RPMI8226 (cell line): Measurements from ENCODE around the gene GMNN.
A peak's percentile ranks its signal among the peaks of the same experiment; 100 is the strongest.
"Not testable (repeated sequence)": the region's sequence is repeated elsewhere in the genome, so short reads cannot be mapped to it uniquely, and the experiment has no call there.

Experiments used
- DNase-seq: peaks from one replicate; pipeline ENCODE4 v3.0.0-alpha.2; 2015

GMNN gene

DNA sequence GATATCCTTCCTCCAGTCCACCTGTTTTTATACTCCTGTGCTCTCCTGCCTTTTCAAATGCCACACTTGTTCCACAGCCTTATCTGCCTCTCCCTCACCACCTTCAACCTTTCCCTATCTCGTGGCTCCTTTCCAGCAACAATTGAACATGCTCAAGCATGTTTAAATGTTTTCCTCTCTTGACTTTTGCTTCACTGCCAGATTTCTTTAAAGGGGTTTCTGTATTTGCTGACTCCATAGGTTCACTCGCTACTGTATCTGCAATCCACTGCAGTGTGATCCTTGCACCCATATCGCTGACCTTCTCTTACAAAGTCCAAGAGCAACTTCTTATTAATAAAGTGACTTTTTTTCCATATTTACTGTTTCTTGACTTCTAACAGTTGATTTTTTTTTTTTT lies 11.2 kb upstream of the GMNN start:
- peak; percentile 23 for DNase-seq

DNA sequence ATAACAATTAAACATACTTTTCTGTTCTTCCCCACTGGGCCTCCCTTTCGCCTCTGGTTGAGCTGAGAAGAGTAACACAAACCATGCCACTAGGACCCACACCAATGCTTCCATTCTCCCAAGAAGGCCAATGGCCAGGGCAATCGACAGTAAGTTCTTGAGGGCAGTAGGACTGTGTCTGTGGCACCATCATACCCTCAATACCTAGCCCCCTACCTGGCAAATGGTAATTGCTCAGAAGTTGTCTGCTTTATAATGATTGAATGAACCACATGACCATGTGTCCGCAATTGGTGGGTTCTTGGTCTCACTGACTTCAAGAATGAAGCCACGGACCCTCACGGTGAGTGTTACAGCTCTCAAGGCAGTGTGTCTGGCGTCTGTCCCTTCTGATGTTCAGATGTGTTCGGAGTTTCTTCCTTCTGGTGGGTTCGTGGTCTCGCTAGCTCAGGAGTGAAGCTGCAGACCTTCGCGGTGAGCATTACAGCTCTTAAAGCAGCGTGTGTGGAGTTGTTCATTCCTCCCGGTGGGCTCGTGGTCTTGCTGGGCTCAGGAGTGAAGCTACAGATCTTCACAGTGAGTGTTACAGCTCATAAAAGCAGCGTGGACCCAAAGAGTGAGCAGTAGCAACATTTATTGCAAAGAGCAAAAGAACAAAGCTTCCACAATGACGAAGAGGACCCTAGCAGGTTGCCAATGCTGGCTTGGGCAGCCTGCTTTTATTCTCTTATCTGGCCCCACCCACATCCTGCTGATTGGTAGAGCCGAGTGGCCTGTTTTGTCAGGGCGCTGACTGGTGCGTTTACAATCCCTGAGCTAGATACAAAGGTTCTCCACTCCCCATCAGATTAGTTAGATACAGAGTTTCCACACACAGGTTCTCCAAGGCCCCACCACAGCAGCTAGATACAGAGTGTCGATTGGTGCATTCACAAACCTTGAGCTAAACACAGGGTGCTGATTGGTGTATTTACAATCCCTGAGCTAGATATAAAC lies 9.6 kb upstream of the GMNN start:
- not testable (repeated sequence) for DNase-seq

DNA sequence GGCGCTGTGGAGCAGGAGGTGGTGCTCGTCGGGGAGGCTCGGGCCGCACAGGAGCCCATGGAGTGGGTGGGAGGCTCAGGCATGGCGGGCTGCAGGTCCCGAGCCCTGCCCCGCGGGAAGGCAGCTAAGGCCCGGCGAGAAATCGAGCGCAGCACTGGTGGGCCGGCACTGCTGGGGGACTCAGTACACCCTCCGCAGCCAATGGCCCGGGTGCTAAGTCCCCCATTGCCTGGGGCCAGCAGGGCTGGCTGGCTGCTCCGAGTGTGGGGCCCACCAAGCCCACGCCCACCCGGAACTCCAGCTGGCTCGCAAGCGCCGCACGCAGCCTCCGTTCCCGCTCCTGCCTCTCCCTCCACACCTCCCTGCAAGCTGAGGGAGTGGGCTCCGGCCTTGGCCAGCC lies 8.8 kb upstream of the GMNN start:
- DNase-seq, result not testable (repeated sequence)

DNA sequence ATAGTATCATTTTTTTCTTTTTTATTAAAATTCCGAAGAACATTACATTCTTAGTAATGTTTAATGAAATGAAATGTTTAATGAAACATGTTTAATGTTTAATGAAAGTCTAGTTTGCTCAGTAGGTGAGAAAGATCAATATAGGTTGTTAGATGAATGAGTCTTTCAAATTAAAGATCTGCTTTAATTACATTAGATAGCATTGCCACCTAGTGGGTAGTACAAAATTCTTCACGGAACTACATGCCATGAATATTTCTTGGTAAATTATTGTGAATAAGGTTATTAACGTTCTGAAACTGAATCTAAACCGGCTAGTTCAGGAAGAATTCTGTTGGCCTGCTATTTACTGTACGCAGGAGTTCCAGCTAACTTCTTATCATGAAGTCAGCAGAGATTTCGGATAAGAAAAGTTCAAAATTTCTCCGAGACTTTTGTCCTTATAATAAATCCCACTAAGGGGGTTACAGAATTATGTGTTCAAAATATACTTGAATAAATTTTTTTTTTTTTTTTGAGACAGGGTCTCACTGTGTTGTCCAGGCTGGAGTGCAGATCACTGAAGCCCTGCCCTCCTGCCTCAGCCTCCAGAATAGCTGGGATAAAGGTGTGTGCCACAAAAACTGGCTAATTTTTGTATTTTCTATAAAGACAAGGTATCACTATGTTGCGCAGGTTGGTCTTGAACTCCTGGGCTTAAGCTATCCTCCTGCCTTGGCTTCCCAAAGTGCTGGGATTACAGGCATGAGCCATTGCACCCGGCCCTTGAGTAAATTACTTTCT lies 7.9 kb upstream of the GMNN start:
- peak; percentile 67 for DNase-seq

DNA sequence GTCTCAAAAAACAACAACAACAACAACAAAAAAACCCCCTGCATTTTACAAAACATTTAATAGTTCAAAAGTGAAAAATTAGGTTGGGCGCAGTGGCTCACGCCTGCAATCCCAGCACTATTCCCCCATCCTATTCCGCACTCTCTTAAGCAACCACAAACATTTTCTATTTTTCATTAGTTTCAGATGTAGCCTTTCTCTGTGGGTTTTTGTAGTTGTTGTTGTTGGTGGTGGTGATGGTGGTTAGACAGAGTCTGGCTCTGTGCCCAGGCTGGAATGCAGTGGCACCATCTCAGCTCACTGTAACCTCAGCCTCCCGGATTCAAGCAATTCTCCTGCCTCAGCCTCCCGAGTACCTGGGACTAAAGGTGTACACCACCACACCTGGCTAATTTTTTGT lies 6.4 kb upstream of the GMNN start:
- peak; percentile 73 for DNase-seq

DNA sequence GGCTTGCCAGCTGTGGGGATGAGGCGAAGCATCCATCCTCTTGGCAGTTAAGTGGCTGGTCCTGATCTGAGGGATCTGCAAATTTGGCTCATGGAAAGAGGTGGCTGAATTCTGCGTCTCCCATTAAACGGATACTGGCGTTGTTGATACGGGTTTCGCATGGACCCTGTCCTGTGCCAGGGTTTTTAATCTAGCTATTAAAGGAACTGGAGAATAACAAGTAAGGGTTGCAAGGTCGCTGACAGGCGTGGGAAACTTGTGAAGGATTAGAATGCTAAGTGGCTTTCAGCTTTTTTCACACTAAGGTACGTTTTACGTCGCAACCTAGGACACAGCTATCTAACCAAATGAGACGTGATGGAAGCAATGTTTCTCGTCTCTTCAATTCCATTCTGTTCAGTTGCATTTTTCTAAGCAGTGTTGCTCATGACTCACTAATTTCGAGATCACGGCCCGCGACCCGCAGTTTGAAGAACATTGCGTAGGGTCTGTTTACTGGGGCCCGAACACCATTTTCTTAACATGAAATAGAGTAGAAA lies 852 bp downstream of the GMNN start:
- peak; percentile 30 for DNase-seq

DNA sequence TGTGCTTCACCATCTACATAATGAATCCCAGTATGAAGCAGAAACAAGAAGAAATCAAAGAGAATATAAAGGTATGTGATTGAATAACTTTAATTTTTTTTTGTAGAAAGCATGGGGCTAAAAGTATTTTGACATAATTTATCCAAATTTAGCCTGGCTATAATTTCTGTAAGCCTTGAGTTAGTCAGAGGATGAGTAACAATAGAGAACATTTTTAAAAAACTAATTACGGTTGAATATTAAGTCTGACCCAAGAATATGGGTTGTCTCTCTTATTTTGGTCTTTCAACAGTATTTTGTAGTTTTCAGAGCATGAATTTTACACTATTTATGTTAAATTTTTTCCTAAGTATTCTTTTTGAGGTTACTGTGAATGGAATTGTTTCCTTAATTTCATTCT lies 2.5 kb downstream of the GMNN start:
- DNase-seq, result no peak

DNA sequence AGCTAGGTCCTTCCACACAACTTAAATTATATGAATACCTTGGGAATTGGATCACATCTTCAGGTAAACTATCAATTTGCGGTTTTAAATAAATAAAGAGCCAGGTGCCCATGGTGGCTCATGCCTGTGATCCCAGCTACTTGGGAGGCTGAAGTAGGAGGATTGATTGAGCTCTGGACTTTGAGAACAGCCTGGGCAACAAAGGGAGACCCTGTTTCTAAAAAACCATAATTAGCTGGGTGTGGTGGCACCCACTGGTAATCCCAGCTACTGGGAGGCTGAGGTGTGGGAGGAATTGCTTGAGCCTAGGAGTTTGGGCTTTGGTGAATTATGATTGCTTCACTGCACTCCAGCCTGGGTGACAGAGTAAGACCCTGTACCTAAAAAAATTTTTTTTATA lies 3.4 kb downstream of the GMNN start:
- DNase-seq, result no peak

DNA sequence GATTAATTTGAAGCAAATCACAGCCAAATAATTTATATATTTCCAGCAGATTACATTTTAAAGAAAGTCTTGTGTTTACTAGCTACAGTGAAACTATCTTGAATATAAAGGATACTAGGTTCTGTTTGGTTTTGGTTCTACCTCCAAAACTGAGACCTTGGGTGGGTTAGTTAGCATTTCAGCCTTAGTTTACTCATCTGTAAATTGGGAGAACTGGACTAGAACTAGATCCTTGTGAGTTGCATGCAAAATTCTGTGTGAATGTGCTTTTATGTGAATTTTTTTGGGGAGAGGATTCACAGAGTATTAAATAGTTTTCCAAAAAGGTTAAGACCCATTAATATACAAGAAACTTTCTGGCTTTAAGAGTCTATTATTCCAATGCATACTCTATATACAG lies 4.1 kb downstream of the GMNN start:
- DNase-seq, result no peak

DNA sequence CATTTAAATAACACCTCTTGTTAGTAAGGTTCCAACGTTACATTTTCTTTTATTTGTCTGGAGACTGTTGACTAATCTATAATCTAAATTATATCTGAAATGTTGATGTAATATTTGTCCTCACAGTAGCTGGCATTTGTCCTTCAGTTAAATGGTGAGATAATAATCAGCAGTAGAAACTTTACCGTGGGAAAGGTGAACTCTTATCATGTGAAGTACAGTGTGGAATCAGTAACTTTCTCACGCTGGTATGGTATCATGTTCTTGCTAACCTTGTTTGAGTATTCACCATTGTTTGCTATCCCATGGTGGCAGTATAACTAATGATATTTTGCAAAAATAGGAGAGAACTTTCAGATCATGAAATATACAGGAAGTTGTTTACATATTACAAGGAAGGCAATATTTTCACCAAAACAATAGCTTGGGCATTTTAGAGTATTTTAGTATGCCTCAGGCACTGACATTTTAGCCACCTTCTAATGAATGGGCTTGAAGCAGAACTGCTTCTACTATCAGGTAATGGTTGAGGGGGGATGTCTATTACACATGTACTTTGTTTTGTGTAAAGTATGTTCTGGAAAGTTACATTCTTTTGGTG lies 4.8 kb downstream of the GMNN start:
- DNase-seq, result no peak

DNA sequence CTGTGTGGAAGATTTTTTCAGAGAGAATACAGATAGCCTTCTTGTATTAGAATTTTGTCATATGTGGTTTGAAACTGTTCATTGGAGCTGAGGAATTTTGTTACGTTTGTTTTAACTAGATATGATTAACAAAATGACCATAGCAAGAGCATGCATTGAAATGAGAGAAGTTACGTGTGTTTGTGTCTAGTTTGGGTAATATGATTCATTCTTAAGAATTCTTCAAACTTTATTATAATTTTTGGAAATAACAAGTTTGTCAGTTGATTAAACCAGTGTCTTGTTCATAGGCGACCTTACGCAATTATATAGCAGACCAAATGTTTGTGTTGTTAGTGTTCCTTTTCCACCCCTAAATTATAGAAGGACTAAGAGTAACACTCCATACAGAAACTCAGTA lies 5.5 kb downstream of the GMNN start:
- no peak for DNase-seq

DNA sequence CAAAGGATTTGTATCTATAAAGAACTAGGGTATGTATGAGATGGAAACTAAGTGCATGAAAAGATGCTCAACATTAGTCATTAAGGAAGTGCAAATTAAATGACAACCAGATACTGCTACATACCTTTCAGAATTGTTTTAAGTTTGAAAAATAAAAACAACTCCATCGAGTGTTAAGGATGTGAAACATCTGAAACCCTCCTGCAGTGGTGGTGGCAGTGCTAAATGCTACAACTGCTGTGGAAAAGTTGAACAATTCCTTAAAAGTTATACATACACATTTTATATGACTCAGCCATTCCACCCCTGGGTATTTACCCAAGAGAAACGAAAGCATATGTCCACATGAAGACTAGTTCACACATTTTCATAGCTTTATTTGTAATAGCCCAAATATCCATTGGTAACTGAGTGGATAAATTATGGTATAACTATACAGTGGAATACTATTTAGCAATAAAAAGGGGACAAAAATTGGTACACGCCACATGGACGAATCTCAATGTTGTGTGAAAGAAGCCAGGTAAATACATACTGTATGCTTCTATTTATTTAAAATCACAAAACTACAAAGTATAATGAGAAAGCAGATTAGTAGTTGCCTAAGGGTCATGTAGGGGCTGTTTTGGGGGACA lies 13.4 kb downstream of the GMNN start:
- DNase-seq, result no peak

DNA sequence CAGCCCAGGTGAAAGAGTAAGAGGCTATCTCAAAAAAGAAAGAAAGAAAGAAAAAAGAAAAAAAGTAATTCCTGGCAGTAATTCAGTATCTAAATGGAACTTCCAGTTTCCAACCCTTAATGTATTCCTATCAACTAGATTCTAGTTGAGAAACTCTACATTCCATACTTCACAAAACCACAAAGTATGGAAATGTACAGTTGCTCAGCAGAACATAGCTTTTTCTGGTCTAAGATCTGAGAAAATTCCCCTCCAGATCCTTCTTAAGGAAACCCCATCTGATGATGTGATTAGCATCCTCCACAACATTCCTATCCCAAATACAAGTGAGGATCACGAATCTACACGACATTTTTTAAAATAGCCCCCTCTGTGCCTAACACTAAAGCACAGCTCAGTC lies 20.4 kb downstream of the GMNN start:
- no peak for DNase-seq

DNA sequence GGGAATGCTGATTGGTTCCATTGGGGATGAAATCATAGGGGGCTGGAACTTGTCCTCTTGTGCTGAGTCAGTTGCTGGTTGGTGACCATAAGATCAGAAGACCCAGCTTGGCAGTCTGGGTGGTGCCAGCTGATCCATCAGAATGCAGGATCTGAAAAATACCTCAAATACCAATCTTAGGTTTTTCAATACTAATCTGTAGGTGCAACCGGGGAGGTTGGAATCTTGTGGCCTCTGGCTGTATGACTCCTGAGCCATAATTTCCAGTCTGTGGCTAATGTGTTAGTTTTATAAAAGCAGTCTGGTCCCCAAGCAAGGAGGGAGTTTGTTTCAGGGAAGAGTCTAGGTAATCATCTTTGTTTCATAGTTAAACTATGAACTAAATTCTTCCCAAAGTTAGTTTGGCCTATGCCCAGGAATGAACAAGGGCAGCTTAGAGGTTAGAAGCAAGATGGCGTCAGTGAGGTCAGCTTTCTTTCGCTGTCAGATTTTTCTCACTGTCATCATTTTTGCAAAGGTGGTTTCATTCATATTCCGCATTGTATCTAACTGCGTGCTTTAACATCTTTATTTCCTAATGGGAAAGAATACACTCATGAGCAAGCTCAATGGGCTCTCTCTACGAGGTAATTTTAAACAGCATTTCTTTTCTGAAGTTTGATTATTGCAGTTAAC lies 22.0 kb downstream of the GMNN start:
- no peak for DNase-seq

DNA sequence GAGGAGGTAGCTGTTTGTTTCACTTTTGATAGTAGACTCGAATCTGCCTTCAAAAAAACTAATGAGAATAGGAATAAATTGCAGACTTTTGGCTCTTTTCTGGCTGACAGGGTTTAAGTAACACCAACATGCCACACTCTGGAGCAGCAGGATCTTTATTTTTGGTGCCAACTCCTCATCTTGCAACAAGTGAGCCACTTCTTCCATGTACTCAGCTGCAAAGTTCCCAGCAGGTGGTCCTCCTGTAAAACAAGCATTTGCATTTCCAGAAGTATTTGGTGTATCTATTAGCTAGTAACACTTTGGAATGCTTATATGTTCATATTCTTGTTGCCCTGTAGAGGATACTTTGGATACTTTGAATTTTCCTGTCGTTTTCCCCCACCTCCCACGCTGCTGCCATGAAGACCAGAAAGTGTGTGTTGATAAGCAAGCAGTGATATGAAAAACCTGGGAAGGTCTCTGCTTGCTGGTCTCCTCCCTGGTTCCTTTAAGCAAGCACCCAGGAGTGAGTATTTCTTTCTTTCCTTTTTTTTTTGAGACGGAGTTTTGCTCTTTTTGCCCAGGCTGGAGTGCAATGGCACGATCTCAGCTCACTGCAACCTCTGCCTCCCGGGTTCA lies 23.0 kb downstream of the GMNN start:
- DNase-seq, result no peak

DNA sequence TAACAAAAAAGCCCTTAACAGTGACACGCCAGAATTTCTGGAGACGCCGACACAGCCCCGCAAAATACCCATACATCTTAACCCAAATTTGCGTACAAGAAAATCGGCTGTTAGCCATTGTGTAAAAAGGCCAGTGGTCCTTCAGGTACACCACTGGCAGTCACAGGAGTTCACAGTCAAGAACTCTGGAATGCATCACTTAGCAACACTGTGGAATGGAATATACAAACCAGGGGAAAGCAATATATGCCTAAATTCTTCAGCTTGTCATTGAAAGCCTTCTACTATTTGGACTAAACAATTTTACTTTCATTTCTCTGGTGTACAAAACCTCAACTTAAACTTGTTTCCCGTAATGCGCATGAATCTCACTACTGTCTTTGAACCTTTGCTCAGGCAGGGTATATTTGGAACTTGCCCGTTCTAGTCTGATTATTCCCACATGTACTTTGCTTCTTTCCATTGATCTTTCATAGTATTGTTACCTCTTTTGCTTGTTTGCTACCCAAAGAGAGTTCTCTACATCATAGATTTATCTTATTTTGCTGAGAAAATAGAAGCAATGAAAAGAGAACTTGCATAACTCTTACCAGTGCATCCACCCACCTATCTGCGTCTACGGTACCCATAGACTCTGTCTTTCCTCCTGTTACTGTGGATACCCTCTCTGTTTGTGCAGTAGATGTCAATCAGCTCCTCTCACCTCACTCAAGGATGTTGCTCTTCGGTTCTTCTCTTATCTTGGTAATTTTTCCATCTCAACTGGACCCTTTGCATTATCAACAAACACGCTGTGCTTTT lies 24.2 kb downstream of the GMNN start, which contains the start of gene ARMH2:
Gene ARMH2 (minus strand): TSS at position 178 of the 801 bp plus-strand sequence. CDS start 60 bp downstream, at position 118.
- DNase-seq, result no peak

DNA sequence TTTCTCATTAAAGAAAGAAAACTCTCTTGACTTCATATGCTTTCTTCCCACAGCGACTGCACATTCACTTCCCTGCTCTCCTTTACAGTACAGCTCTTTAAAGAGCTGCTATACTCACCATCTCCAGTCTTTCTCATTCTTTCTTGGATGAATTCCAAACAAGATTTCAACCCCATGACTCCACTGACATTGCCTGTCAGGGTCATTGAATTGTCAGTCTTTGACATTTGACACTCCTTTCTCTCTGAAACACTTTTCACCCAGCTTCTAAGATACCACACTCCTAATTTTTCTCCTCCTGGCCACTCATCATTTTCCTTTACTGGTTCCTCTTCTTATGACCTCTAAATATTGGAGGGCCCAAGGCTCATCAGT lies 24.8 kb downstream of the GMNN start:
- no peak for DNase-seq

DNA sequence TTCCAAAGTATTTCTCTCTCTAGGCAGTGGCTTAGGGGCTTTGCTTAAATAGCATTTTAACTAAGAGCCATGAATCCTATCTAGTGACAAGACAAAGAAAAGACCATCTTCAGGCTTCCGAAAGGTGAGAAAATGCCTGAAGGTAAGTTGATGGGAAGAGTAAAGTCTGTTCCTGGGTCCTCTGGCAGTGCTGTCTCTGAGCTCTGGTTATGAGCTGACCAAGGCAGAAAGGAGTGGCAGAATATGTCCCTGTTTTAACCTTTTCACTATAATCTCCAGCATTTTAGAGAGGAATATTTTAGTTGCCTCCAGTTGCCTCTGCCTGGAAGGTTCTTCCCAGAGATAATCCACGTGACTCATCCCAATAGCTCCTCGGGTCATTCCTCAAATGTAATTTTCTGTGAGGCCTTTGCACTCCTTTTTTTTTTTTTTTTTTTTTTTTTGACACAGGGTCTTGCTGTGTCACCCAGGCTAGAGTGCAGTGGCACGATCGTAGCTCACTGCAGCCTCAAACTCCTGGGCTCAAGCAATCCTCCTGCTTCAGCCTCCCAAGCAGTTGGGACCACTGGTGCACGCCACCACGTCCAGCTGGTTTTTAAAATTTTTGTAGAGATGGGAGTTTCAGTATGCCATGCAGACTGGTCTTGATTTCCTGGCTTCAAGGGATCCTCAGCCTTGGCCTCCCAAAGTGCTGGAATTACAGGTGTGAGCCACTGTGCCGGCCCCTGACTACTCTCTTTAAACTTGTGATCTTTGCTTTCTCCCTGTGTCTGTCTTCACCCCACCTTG lies 27.7 kb downstream of the GMNN start:
- no peak for DNase-seq

DNA sequence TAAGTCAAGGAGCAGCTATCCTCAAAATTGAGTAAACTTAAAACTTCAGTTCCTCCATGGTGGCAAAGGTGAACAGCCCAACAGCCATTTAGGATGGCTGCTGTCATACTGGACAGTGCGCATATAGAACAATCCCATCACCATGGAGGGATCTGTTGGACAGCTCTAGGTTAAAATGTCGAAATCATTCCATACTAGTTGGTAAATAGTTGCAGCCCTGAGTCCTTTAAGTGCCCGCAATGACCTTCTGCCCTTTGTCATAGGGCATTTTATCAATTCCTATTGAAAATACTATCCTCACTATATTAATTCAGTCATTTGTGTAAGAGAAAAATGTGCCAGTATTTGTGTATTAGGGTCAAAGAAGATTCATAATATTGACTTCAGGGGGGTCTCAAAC lies 32.8 kb downstream of the GMNN start:
- no peak for DNase-seq

DNA sequence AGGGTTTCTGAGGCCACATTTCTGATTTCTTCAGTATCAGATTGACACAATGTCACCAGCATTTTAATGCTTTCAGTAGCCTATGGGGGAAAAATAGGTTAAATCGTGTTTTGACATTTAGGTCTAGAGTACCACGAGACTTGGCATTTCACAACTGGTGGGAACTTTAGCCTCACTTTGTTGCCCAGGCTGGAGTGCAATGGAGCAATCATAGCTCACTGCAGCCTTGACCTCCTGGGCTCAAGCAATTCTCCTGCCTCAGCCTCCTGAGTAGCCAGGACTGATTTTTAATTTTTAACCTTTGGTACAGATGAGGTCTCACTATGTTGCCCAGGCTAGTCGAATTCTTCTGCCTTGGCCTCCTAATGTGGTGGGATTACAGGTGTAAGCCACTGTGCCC lies 35.0 kb downstream of the GMNN start:
- no peak for DNase-seq
